HG02884 (cell line): ENCODE data around the gene KIAA0040.

Experiments
- ATAC-seq: cut with Tn5 transposase; IDR thresholded peaks from one replicate; pipeline ENCODE4 v1.9.1; 2021; ENCODE audit warnings: mild to moderate bottlenecking, moderate library complexity; ENCODE audit not compliant: unreplicated experiment

KIAA0040 gene

DNA sequence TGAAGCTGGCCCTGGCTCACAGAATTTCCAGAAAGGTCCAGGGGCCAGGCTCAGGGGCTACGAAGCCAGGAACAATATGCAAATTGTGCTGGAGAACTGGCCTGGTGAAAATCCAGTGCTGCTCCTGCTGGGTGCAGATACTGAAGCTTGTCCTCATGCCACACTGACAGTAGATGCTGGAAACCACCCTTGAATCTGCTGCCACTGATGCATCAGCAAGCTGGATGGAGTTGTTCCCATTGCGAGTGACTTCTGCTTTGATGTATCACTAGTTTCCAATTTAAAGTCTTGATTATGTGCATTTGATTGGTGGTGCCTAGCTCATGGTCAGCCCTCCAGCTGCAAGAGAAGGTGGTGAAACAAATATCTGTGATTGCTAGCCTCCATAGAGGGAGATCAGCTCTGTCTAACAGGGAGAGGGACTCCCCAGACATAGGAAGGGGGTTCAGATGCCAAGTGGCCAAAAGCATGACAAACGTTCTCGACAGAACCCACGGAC is 11.0 kb upstream of the KIAA0040 start:
- ATAC-seq: no peak

DNA sequence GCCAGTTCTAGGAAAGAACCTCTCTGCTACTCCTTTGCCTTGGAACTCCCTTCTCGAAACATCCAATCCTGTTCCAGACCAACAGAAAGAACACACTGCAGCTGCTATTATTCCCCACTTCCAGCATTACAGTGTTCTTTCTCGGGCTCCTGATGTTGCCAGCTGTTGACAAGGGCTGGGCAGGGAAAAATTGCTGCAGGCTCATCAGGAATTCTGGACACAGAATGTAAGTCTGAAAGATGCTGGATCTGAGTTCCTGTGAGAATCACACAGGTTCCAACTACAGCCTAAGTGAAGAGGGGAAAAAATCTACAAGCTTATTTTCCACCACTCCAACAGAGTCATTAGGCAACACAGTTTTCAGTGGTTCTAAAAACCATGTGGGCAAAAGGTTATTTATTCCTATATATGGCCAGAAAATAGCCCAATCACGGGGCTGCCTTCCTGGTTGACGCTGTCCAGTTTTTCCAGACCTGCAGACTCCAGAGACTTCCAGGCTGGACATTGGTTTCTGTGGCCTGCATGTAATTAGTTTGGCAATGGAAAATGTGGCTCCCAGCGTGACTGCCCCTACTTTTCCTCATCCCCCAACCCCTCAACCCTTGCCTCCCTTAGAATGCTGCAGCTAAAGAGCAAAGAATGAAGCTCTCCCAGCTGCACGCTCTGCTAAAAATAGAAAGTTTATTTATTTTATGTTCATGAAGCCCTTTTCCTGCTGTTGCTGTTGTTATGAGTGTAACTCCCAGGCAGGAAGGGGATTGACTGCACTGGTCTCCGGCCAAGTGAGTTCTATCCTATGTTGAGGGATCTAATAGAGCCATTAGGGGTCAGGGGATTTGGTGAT is 8.3 kb upstream of the KIAA0040 start:
- no peak for ATAC-seq

DNA sequence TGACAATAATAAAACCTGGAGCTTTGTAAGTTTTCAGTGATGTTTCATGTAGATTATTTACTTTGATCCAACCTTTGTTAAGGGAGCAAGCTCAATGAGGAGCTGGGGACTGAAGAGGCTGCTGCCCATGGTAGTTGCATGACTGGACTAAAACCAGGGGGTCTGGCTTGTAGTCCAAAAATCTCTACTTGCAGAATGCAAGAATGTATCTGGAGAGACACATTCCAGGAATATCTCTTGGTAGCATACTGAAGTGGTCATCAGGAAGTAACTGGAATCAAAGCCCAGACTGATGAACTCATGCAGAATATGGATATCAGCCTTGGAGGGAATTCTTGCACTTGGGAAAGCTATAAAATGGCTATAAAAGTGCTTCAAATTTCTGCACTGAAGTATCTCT is 5.8 kb upstream of the KIAA0040 start:
- no peak for ATAC-seq

DNA sequence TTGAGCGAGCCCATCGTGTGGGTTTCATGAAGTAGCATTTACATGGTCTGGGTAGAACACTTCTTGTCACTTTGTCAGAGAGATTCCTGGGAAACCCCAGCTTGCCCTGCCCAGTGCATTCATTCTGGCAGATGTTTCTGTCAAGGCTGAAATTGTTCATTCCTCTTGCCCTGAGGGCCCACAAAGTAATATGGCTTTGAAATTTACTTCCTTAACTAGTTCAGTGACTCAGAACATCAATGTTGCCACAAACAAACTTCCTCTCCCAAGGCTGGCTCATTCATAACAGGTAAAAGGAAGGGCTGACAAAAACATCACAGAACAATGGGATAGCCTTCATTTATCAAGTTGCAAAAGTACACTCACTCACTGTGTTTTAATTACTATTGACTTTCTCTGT is 5.0 kb upstream of the KIAA0040 start:
- no peak for ATAC-seq

DNA sequence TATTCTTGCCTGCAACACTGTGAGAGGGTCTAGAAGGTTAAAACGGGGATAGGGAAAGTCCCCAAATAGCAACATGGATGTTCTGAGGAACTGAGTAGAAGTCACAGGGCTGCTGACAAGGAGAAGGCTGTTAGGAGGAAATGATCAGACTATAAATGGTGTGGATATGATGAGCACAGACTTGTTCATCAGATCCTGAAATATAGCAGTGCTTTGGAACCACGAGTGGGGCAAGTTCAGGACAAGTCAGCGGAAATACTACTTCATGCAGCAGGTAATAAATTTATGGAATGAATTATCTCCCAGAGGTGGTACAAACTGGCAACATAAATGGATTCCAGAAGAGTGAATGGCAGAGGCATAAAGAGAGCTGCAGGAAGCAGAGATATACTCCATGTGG is 3.2 kb upstream of the KIAA0040 start:
- ATAC-seq: no peak

DNA sequence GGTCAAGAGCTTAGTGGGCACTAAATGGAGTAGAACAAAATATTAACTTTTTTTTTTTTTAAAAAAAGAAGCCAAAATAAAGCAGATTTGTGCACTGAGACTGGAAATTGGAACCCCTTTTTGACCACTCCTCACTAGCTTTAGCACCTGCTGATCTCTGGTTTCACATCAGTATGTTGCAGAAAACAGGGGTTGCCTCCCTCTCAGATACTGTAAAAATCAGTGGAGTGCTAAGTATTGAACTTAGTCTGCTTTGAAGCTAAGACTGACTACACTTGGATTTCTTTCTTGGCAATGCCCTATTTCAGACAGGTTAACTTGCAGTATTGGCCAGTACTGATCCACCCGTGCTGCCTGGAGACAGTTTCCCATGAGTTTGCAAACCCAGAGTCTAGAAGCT is 2.7 kb upstream of the KIAA0040 start:
- no peak for ATAC-seq

DNA sequence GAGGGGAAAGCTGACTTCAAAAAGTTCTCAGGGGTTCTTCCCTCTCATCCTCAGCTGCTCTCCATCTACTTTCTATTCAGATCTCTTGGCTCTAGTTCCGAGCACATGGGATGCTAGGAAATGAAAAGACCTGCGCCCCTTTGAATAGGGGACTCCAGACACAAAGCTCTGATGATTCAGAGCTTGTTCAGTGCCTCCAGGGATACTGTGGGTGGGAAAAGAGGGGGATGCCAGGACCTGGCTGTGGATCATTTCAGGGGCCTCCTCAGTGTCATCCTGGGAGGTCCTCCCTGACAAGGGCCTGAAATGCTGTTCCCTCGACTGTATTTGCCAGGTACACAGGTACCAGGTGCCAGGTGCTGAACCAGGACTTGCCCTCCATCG is 943 bp upstream of the KIAA0040 start:
- no peak for ATAC-seq

DNA sequence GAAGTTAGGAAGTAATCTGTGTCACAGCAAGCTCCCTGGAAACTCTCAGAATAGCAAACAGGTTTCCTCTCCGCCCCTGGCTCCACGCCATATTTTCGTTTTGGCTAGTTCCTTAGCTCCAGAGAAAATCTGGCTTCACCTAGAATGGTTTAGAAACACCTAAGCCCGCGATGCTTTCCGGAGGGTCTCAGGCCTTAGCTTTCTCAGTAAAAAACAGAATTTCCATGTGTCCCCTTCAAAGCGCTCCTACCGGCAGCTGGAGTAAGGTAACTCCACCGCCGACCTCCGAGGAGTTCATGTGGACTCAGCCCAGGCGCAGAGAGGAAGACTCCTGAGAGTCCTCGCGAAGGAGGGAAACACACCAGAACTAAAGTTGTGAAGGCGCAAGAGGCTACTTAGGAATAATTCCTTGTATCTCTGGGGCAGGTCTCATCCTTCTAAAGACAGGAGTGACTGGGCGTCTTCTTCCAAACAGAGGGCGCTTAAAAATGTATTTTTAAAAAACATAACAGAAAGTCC is 406 bp downstream of the KIAA0040 start:
- no peak for ATAC-seq

DNA sequence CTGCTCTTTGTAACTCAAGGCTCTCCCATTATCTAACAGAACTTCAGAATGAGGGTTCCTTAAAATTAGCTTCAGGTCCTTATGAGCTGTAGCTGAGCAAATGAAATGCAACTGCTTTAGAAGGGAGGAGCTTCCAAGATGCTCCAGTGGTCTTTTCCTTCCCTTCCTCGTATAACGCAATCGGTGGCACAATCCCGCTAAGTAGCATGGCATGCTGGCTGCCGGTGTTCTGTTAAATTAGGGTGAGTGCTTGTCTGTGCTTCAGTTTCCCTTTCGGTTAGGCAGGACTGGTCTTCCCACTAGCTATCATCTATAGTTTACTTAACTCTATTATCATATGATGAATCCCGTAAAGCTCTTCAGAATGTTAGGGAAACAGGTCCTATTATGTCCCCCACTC is 917 bp downstream of the KIAA0040 start:
- ATAC-seq: peak; percentile 21

DNA sequence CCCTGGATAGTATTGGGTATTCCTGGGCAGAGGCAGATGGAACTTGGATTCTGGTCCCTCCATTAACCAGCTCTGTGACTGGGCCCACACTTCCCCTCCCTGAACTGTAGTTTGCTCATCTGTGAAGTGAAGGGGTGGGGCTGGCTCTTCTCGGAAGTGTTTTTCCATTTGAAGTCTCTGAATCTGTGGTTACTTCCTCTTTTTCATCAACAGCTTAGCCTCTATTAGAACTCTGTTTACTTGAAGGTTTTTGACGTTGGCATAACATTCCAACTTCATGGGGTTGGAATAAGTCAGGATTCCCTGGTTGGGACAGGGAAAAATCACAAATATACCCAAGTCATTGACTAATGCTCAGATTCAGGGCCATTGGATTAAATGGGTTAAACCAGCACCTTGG is 3.6 kb downstream of the KIAA0040 start:
- peak; percentile 67 for ATAC-seq

DNA sequence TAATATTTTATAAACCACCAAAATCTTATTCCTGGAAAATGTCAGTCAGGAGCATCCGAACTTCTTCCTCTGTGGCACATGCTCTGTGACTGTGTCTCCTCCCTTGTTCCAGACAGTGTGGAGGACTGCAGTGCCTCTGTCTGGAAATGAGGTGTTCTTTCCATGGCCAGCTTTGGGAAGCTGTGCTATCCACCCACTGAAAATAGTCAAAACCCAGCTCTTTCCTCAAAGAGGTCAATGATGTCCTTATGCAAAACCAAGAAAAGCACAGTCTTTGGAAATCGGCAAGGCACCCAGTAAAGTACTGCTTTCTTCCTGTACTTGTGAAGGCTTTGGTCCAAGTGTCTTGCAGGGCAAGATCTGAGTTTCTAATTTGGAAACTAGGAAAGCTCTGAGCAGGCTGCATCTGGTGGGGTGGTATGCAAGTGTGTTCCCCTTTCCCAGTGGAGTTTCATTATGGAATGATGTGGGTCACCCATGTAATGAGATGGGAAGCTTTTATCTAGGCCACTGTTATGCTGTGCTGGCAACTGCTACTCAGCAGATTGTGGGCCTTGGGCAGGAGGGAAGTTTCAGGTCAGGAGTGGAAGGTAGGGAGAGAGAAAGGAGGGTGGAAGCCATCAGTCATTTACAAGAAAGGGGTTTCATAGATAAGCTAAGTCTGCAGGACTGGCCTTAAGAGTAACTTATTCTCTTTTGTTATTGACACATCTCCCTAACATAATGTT is 6.0 kb downstream of the KIAA0040 start:
- ATAC-seq: no peak

DNA sequence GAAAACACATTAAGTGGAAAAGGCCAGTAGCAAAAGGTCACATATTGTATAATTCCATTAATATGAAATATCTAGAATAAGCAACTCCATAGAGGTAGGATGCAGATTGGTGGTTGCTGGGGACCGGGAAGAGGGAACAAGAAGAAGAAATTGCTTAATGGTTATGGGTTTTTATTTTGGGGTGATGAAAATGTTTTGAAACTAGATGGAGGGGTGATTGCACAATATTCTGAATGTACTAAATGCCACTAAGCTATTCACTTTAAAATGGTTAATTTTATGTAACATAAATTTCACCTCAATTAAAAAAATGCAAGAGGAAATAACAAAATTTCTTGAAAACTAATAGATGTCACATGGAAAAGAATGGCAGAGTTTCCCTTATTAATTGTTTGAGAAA is 6.7 kb downstream of the KIAA0040 start:
- ATAC-seq: no peak

DNA sequence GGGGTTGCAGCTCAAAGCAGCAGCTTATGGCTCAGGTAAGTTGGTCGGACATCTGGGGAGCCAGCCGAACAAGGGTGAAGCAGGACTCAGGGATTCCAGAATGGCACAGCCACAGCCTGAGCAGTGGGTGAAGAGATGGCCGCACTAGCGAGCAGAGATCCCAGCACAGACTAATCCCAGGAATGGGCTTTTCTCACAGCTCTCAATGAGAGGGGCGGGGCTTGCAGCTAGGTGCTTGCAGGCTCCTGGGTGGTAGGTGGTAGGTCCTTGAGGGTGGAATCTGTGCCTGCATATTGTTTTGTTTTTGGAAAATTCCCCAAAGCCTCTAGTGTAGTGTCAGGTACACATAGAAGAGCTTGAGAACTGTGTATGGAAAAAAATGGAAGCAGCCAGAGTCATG is 9.0 kb downstream of the KIAA0040 start:
- no peak for ATAC-seq

DNA sequence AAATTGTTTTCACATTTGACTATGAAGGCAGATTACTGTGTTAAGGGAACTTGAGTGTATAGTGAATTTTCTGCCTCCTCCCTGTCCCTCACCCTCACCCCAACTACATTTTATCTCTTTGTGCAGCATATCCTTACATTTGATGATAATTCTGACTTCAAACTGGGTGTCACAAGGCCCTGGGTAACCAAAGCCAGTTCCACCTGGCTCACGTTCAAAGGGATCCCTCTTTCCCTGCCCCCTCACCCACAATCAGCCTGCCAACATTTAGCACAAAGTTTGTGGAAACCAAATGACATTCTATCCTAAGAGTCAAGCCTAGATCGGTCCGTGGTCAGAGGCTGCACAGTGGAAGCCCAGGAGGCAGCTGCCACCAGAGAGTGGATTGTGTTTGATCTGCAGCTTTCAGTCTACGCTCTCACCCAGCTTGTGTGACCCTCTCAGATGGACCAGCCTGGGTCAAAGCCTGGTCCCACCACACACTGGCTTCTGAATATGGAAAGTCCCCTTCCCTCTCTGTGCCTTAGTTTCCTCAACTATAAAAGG is 10.3 kb downstream of the KIAA0040 start:
- no peak for ATAC-seq

DNA sequence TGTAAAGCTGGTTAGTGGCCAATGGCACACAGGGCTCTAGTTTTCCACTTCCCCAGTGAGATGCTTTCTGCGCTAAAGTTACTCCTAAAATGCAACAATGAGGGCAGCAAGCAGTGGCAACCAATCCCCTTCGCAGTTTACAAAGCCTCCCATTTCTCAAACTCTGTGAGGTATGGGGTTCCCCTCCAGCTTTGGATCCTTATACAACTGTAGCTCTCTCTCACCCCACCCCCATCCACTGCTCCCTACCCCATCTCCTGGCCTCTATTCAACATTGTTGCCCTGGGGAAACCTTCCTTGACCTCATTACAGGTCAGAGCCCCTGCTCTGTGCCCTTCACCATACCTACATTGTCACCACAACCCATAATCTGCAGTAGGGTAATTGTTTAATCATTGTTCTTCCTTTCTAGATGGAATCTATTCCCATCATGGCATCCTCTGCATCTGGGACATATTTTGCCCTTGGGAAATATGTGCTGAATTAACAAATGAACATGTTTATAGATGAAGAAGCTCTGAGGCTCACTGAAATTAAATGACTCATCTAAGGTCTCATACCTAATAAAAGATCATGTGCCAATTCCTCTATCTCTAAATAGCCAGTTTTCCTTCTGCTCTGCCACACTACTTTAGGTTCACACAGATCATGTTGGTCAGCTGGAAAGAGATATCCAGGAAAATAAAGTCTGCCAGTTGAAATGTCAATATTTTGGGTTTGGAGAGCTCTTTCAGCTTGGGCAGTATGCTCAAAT is 12.6 kb downstream of the KIAA0040 start:
- no peak for ATAC-seq

DNA sequence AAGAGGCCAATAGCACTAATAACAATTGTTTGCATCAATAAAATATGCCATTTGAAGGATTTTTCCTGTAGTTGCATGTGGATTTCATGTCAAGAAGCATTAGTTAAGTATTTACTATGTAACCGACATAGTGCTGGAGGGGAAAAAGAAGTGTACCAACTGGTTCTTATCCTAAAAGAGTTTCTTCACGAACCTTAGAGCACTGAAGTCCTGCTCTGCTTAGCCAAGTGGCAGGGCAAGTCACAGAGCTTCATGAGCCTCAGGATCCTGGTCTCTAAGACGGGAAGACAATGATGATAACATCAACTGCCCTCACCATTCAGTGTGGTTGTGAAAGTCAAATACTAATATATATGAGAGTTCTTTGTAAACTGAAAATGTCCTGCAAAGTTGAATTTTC is 14.1 kb downstream of the KIAA0040 start:
- ATAC-seq: no peak

DNA sequence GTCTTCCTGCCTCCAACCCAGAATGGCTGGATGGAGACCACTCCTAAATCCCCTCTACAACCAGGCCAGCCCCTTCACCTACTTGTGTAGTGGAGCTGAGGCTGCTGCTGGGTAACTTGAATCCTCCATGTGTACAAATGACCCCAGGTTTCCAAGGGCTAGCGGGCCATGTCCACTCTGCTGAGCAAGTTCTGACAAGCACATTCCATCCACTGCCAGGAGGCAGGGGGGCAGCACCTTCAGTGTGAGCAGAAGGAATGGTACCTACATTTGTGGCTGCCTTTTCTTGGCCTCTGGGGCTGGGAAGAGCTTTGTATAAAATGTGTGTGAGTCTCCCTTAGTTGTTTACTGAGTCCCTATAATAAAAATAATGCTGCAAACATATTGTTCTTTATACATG is 14.5 kb downstream of the KIAA0040 start:
- no peak for ATAC-seq

DNA sequence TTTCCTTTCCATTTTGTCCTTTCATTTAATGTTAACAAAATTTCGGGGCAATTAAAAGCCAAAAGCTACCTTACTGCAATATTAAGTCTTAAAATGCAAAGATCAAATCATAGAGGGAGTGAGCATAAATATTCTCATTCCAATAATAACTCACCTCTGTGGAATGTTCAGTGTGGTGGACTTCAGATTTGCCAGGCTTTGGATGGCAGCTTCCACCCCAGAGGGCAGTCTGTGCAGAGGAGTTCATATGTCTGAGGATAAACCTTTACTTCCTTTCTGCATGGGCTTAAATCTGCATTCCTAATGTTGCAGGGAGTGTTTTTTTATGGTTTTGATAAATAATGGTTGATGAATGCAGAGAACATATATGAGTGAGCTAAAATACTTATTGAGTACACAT is 16.3 kb downstream of the KIAA0040 start:
- ATAC-seq: no peak

DNA sequence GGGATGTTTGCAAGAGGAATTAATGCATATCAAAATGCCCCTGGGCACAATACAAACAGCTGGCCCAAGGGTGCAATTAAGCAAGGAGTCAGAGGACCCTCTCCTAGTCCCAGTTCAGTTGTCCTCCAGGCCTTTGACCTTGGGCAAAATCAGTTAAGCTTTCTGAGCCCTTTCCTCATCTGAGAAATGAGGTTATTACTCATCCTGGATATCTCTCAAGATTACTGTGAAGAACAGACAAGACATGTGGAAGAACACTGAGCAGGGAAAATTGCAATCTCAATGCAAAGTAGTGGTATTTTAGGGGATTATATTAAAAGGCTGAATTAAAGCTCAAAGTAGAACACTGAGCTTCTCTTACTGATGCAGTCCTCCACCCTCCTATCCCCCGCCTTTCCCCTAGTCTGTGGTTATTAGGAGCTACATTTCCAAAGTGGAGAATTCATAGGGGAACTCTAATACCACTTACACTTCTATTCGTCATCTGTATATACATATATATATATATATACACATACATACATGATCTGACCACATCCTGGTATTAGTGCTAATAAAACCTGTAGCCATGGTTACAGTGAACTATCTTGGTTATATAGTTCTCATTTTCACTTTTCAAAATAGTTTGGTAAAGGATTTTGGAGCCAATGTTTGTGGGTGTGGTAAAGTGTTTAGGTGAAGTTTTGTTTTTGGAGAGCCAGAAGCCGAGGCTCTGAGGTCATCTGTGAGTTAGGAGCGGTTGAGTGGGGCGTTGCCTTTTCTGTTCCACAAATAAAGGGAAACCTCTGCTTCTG is 18.1 kb downstream of the KIAA0040 start:
- peak; percentile 56 for ATAC-seq

DNA sequence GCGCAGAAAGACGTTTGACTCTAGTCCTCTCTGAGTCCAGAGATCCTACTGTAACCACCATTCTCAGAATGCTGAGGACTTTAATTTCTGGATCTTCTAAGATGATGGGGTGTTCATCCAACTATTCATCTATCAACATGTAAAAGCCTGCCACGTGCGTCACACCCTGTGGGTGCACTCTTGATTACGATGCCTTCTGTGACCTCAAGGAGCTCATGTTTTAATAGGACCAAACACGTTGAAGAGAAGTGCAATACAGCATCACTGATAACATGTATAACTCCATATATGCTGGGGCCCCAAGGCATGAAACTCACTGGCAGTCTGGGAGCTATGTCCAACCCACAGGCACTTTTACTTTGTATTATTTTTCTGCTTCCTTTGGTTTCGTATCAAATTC is 19.0 kb downstream of the KIAA0040 start:
- ATAC-seq: no peak
